Endothelial cell of umbilical vein (primary cell): ENCODE measurements around the gene ETF1. TPM values are rescaled to one million over a fixed set of nuclear protein-coding genes. Genes with fewer than 3 reads are reported as not detected.

ENCODE experiments used
- BruUV-seq: library from RNA; stranded (reverse); fragments of 400-500 nt; replicated peaks from 2 replicates; lab custom pipeline; 2021; lab: Mats Ljungman, UMichigan
- CTCF ChIA-PET: fragments of 300-600, 350-600 bp; sonication (Branson Sonifier 250); formaldehyde crosslinking; loops from one replicate; lab custom pipeline; 2021; ENCODE audit warnings: antibody characterized with exemption, inconsistent platforms; lab: Charles Lee
- POLR2A ChIA-PET: fragments of 300-600, 350-600 bp; sonication (Branson Sonifier 250); formaldehyde crosslinking; loops from one replicate; lab custom pipeline; 2021; ENCODE audit warnings: antibody characterized with exemption, inconsistent platforms; lab: Charles Lee
- DNase-seq: peaks from one replicate; pipeline ENCODE4 v3.0.0-alpha.2; 2011; ENCODE audit warnings: low read depth, low spot score
- FAIRE-seq: peaks from 2 replicates; lab custom pipeline; 2011; peaks lifted over from hg19 to GRCh38; lab: Jason Lieb, UNC
- H2AFZ ChIP-seq: 2 replicates; pipeline ENCODE4 v1.6.0; 2012; ENCODE audit warnings: low read depth, low read length, control low read depth, inconsistent platforms
- H3K27ac ChIP-seq: 2 replicates; pipeline ENCODE4 v1.5.1; 2011; ENCODE audit warnings: low read depth, mild to moderate bottlenecking, control low read depth, low read length, moderate library complexity; ENCODE audit not compliant: insufficient read depth
- H3K27me3 ChIP-seq, 2 experiments: 2 replicates each; pipeline versions ENCODE4 v1.6.0 to v1.6.1; 2011; ENCODE audit warnings: low read length in 2 of 2, mixed read lengths in 1 of 2; ENCODE audit not compliant: control insufficient read depth in 2 of 2, insufficient read depth in 2 of 2
- H3K36me3 ChIP-seq, 2 experiments: 2 replicates in 1 of 2; 3 replicates in 1 of 2; pipeline ENCODE4 v1.5.1; 2011; ENCODE audit warnings: low read length in 2 of 2, mild to moderate bottlenecking in 1 of 2, moderate library complexity in 1 of 2; ENCODE audit not compliant: control insufficient read depth in 2 of 2, insufficient read depth in 2 of 2; ENCODE audit errors: extremely low read depth in 1 of 2
- H3K4me1 ChIP-seq: 3 replicates; pipeline ENCODE4 v1.5.1; 2011; ENCODE audit warnings: mild to moderate bottlenecking, low read length; ENCODE audit not compliant: control insufficient read depth, insufficient read depth; ENCODE audit errors: extremely low read depth
- H3K4me2 ChIP-seq: 2 replicates; pipeline ENCODE4 v1.6.1; 2011; ENCODE audit warnings: low read length, control low read depth, mixed read lengths; ENCODE audit not compliant: insufficient read depth
- H3K4me3 ChIP-seq, 3 experiments: fragments of 200-600 bp in 1 of 3; sonication (generic), shearing (Covaris generic) in 1 of 3; replicated peaks in 1 of 3; 2 replicates each; pipeline ENCODE4 v1.5.1; 2011 to 2016; ENCODE audit warnings: control low read depth in 3 of 3, low read length in 3 of 3, mild to moderate bottlenecking in 2 of 3, inconsistent platforms in 1 of 3, low read depth in 1 of 3, moderate library complexity in 1 of 3; ENCODE audit not compliant: insufficient read depth in 1 of 3
- H3K79me2 ChIP-seq: 2 replicates; pipeline ENCODE4 v1.6.0; 2012; ENCODE audit warnings: low read length, inconsistent platforms; ENCODE audit not compliant: control insufficient read depth, insufficient read depth
- H3K9ac ChIP-seq: replicated peaks from 2 replicates; pipeline ENCODE3; 2011; ENCODE audit warnings: low read length, control low read depth; ENCODE audit not compliant: insufficient read depth; ENCODE audit errors: extremely low read depth
- H3K9me1 ChIP-seq: replicated peaks from 3 replicates; pipeline ENCODE4 v1.6.0; 2011; ENCODE audit warnings: mild to moderate bottlenecking, low read length; ENCODE audit not compliant: control insufficient read depth, insufficient read depth; ENCODE audit errors: extremely low read depth
- H3K9me3 ChIP-seq: replicated peaks from 2 replicates; pipeline ENCODE4 v1.5.1; 2012; ENCODE audit warnings: low read length, inconsistent platforms; ENCODE audit not compliant: control insufficient read depth, insufficient read depth
- H4K20me1 ChIP-seq: replicated peaks from 2 replicates; pipeline ENCODE3; 2011; ENCODE audit warnings: mild to moderate bottlenecking, low read length; ENCODE audit not compliant: control insufficient read depth, insufficient read depth; ENCODE audit errors: extremely low read depth
- CTCF ChIP-seq, 2 donors: IDR thresholded peaks; 1 replicate in 1 of 2; 2 replicates in 1 of 2; pipeline ENCODE4 v1.5.1; 2011; ENCODE audit warnings: low read length in 2 of 2, mild to moderate bottlenecking in 2 of 2, moderate library complexity in 2 of 2, control low read depth in 1 of 2, inconsistent platforms in 1 of 2, low read depth in 1 of 2; ENCODE audit not compliant: insufficient read depth in 1 of 2; ENCODE audit errors: extremely low read depth in 1 of 2
- EZH2 ChIP-seq: IDR thresholded peaks from 2 replicates; pipeline ENCODE4 v1.6.1; 2012; ENCODE audit warnings: borderline replicate concordance, low read depth, mild to moderate bottlenecking, moderate library complexity, low read length, inconsistent platforms; ENCODE audit not compliant: severe bottlenecking
- FOS ChIP-seq: IDR thresholded peaks from 2 replicates; pipeline ENCODE4 v1.6.1; 2011; ENCODE audit warnings: mild to moderate bottlenecking, low read length, moderate library complexity, borderline replicate concordance; ENCODE audit not compliant: insufficient read depth
- GATA2 ChIP-seq: IDR thresholded peaks from 2 replicates; pipeline ENCODE4 v1.7.0; 2011; ENCODE audit warnings: low read depth, mild to moderate bottlenecking, moderate library complexity, mixed read lengths, low read length; ENCODE audit not compliant: insufficient read length, insufficient read depth
- JUN ChIP-seq: IDR thresholded peaks from 2 replicates; pipeline ENCODE4 v1.6.1; 2011; ENCODE audit warnings: borderline replicate concordance, low read depth; ENCODE audit not compliant: insufficient read length, insufficient read depth
- MAX ChIP-seq: IDR thresholded peaks from 2 replicates; pipeline ENCODE4 v1.6.1; 2011; ENCODE audit not compliant: insufficient read depth, insufficient read length
- MYC ChIP-seq: IDR thresholded peaks from one replicate; pipeline ENCODE4 v1.6.1; 2011; ENCODE audit warnings: mild to moderate bottlenecking, low read depth, low read length
- POLR2A ChIP-seq: IDR thresholded peaks from 2 replicates; pipeline ENCODE4 v1.6.1; 2012; ENCODE audit warnings: low read depth, mild to moderate bottlenecking, control low read depth, low read length
- POLR2AphosphoS5 ChIP-seq: IDR thresholded peaks from 2 replicates; pipeline ENCODE4 v1.6.1; 2012; ENCODE audit warnings: low read depth, mild to moderate bottlenecking, control low read depth, low read length, moderate library complexity; ENCODE audit not compliant: insufficient read depth
- dilution Hi-C: fragments of 300-500 bp; cut with MboI; formaldehyde crosslinking; loops from one replicate; pipeline ENCODE4 v1.15.0; 2019; ENCODE audit warnings: low sequenced_read_pairs; ENCODE audit not compliant: extremely low pct_ligation_motif_present
- intact Hi-C: fragments of 100-400 bp; cut with micrococcal nuclease; formaldehyde crosslinking; loops from one replicate; pipeline ENCODE4 v1.10.0; 2022
- polyA plus RNA-seq, 4 experiments: library from polyadenylated mRNA; depleted of rRNA in 3 of 4; stranded (reverse) in 3 of 4; unstranded in 1 of 4; fragments of >200 nt; gene quantifications; 2 replicates each; pipeline versions ENCODE4 v1.2.1 to v1.2.3, GENCODE V29; 2011 to 2012; ENCODE audit warnings: missing spikeins in 1 of 4
- total RNA-seq: library from RNA; stranded (reverse); gene quantifications from 2 replicates; pipeline ENCODE4 v1.2.3, GENCODE V29; 2021

The ETF1 gene
- total and polyA plus RNA-seq, 2 donors (not counting 3 experiments of a cell fraction or from before 2014, with no cell fraction given) = 32.9 to 114 TPM

GRCh38 chr5:138491284-138491648, 51.8 kb downstream of the ETF1 start:
- POLR2A ChIA-PET = no interaction called here
- no peaks in the 10 kb centered on the region for H3K79me2 ChIP-seq
- TF ChIP-seq GATA2 = no peak
- no peak for TF ChIP-seq CTCF (IDR thresholded peaks at IDR 0.05; ENCODE audit: extremely low read depth in 1 of 2, insufficient read depth in 1 of 2, low read depth in 1 of 2, low read length in 2 of 2)
- TF ChIP-seq EZH2 = no peak
- no peak for TF ChIP-seq POLR2A
- no peak for TF ChIP-seq MYC
- TF ChIP-seq MAX = no peak
- no peak for TF ChIP-seq JUN
- no peak for TF ChIP-seq FOS
- no peak for TF ChIP-seq POLR2AphosphoS5
- no peak for FAIRE-seq
- CTCF ChIA-PET = no interaction called here
- no peaks in the 10 kb centered on the region for H3K9me1 ChIP-seq
- H3K4me3 ChIP-seq = peak overlapping the region in 1 of 3 experiments; percentile 4
- peaks cover 9% of the 10 kb centered on the region for H3K4me1 ChIP-seq
- H3K4me2 ChIP-seq = peak overlapping the region; percentile 67
- dilution Hi-C loops (no loop called here), intact Hi-C loops (no loop called here)
- H3K9ac ChIP-seq = peak overlapping the region; percentile 29
- peak overlapping the region; percentile 93 for H2AFZ ChIP-seq
- no peak overlapping the region for H3K27ac ChIP-seq
- H4K20me1 ChIP-seq = no peaks in the 10 kb centered on the region
- DNase-seq = peak; percentile 0
- peaks cover 11 to 22% of the 10 kb centered on the region in 2 experiments for H3K27me3 ChIP-seq
- no TSS peak for BruUV-seq
- no peaks in the 10 kb centered on the region for H3K9me3 ChIP-seq
- no peaks in the 10 kb centered on the region for H3K36me3 ChIP-seq
